ENCODE results near the gene DMAC1.

Gene DMAC1

DNA sequence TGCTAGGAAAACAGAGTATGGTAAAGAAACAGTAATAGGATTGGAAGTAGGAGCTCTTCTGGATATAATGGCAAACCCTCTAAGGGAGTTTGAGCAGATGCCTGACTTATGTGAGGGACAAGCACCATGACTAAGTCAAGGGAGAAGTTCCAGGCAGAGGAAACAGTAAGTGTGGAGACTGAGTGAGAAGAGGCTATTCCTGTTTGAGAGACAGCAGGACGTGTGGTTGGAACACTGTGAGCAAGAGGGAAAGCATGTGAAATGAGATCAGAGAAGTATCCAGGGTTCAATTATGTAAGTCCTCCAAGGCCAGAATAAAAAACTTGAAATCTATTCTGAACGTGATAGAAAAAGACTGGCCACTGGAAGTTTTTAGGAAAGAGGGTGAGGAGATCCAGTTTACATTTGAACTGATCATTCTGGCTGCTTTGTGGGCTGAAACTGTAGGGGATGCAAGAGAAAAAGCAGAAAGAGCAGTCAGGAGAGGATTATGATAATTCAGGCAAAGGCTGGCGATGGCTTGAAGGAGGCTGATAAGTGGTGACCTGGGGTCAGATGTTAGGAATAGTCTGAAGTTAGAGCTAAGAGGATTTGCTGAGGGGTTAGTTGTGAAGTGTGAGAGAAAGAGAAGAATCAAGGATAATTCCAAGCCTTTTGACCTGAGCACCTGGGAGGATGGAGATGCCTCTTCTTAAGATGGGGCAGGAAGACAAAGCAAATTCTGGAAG, 19.2 kb downstream of the DMAC1 start:
- DNase-seq (ENCODE audit: low read depth), result peak; percentile 80
- TF ChIP-seq, protein P1, sequence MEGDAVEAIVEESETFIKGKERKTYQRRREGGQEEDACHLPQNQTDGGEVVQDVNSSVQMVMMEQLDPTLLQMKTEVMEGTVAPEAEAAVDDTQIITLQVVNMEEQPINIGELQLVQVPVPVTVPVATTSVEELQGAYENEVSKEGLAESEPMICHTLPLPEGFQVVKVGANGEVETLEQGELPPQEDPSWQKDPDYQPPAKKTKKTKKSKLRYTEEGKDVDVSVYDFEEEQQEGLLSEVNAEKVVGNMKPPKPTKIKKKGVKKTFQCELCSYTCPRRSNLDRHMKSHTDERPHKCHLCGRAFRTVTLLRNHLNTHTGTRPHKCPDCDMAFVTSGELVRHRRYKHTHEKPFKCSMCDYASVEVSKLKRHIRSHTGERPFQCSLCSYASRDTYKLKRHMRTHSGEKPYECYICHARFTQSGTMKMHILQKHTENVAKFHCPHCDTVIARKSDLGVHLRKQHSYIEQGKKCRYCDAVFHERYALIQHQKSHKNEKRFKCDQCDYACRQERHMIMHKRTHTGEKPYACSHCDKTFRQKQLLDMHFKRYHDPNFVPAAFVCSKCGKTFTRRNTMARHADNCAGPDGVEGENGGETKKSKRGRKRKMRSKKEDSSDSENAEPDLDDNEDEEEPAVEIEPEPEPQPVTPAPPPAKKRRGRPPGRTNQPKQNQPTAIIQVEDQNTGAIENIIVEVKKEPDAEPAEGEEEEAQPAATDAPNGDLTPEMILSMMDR (conservative IDR thresholded peaks at IDR 0.05; ENCODE audit: control insufficient read depth, insufficient read depth, low read depth, low read length), result no peak
- H3K4me3 ChIP-seq (ENCODE audit: control insufficient read depth, low read depth, low read length), result no peak overlapping the region

DNA sequence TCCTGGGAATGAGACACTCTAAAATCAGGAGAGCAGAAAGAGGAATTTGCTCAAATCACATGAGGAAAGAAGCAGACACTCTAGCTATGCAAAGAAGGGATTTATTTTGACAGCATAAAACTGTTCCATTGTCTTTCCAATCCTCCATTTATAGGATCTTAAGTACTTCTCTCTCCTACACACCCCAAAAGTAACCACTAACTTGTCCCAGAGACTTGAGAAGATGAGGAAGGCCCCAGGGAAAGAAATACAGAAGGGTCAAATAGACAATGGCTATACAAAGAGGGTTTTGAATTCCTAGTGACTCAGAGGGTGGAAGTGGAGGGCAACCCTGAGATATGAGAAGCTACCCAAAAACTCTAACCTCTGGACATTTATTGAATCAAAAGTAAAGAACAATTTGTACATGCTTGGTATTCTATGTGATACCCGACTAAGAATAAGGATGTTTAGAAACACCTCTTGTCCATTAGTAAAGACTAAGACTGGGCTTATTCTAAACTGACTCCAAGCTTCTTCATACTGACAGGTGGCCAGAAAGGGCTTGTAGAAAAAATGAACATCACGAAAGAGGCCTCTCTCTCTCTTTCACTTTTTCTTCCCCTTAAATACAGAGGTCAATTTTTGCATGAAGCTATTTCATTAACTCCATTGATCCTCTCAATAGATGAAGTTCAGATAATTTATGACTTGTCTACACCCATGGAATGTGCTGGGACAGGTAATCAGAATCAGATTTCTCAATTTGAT, 20.6 kb downstream of the DMAC1 start:
- TF ChIP-seq, protein P1 (conservative IDR thresholded peaks at IDR 0.05; ENCODE audit: control insufficient read depth, insufficient read depth, low read depth, low read length), result no peak

DNA sequence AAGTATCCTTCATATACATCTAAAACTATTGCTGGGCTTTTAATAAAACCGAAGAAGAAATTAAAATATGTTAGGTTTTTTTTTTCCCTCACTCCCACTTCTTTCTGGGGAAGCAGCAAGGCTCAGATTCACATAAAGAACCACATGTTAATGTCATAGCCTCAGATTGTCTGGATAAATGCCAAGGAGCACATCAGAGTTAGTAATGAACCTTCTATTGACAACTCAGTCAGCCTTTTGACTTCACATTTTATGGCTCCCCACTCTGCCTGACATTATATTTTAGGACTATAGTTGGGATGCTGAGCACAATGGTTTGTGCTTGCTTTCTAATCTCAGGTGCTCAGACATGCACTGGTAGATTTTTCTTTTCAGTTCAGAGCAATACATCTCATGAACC, 21.8 kb downstream of the DMAC1 start:
- H3K4me3 ChIP-seq (ENCODE audit: control insufficient read depth, low read depth, low read length), result no peak overlapping the region
- TF ChIP-seq, protein P1 (conservative IDR thresholded peaks at IDR 0.05; ENCODE audit: control insufficient read depth, insufficient read depth, low read depth, low read length), result no peak

More for the DNA sequence above, 20.6 kb downstream of the DMAC1 start:
- H3K4me3 ChIP-seq (ENCODE audit: control insufficient read depth, low read depth, low read length), result no peak overlapping the region
- no peak for DNase-seq (ENCODE audit: low read depth)

DNA sequence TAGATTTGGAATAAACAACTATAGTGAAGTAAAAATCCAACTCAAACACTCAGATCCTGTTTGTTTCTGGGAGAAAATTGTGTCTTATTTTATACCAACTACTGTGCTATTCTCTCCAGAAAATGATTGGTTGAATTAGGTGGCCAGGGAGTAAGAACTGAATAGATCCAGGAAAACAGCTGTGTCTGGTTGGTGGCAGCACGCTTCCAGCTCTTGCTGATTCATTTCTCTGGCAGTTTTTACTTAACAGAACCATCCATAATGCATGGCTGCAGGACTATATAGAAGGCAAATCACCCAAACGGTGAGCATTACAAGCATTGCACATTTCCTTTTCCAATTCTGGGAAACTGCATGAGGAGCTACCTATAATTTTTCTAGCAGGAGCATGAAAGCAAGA, 29.5 kb downstream of the DMAC1 start:
- no peak for DNase-seq (ENCODE audit: low read depth)
- H3K4me3 ChIP-seq (ENCODE audit: control insufficient read depth, low read depth, low read length), result no peak overlapping the region
- TF ChIP-seq, protein P1 (conservative IDR thresholded peaks at IDR 0.05; ENCODE audit: control insufficient read depth, insufficient read depth, low read depth, low read length), result no peak

More for the DNA sequence above, 21.8 kb downstream of the DMAC1 start:
- DNase-seq (ENCODE audit: low read depth), result peak; percentile 29

DNA sequence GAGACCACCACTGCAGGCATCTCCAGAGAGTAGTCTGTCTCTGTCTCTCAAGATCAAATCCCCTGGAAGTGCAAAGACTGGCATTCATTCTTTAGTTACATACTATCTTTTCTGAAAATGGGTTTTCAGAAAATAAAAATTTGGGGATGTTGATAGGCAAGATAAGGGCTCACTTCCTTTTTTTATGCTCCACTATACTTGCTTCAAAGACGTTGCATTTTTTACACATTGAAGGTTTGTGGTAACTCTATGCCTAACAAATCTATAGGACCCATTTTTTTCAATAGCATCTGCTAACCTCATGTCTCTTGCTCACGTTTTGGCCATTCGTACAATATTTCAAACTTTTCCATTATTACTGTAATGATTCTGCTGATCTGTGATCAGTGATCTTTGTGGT, 37.0 kb downstream of the DMAC1 start:
- no peak for DNase-seq (ENCODE audit: low read depth)
- TF ChIP-seq, protein P1 (conservative IDR thresholded peaks at IDR 0.05; ENCODE audit: control insufficient read depth, insufficient read depth, low read depth, low read length), result no peak
- no peak overlapping the region for H3K4me3 ChIP-seq (ENCODE audit: control insufficient read depth, low read depth, low read length)

DNA sequence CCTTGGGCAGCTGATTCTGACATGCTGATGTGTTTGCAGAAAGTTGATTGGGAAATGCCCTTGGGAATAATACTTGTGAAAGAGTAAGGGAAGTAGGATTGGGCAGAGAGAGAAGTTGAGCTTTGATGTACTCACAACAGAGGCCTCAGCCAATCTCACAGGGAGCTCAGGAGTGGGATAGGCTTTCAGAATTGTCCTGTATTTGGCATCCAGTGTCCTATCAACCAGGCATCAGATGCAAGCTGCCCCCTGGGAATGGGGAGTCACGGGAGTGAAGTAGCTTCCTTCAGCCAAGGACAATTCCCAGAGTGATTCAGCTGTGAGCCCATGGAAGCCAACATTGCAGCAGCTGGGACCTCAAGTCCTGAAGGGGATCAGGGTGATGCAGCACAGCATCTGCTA, 39.6 kb downstream of the DMAC1 start:
- peak; percentile 84 for DNase-seq (ENCODE audit: low read depth)
- TF ChIP-seq, protein P1 (conservative IDR thresholded peaks at IDR 0.05; ENCODE audit: control insufficient read depth, insufficient read depth, low read depth, low read length), result no peak
- H3K4me3 ChIP-seq (ENCODE audit: control insufficient read depth, low read depth, low read length), result no peak overlapping the region
